HepG2 (cell line): ENCODE measurements around the gene IGLON5. TPM values are rescaled to one million over a fixed set of nuclear protein-coding genes. Genes with fewer than 3 reads are reported as not detected.

Experiments used
- DPF2 ChIP-seq: sonication (generic); formaldehyde crosslinking; IDR thresholded peaks from 2 replicates; pipeline ENCODE4 v1.4.0; 2020; ENCODE audit warnings: mild to moderate bottlenecking, low read depth, missing genetic modification reagents, borderline replicate concordance
- ESRRA ChIP-seq: sonication (generic); formaldehyde crosslinking; IDR thresholded peaks from 2 replicates; pipeline ENCODE4 v1.5.1; 2020; ENCODE audit warnings: mild to moderate bottlenecking, low read depth, missing genetic modification reagents
- FOXK1 ChIP-seq: sonication (generic); formaldehyde crosslinking; IDR thresholded peaks from 2 replicates; pipeline ENCODE4 v1.4.0; 2020; ENCODE audit warnings: low read depth, missing genetic modification reagents, borderline replicate concordance
- HDAC6 ChIP-seq: fragments of 200-600 bp; sonication (generic); IDR thresholded peaks from 2 replicates; pipeline ENCODE4 v1.7.0; 2017; ENCODE audit warnings: mild to moderate bottlenecking, antibody characterized with exemption, low read length, low read depth
- HNRNPK ChIP-seq: fragments of 200-400 bp; formaldehyde crosslinking; IDR thresholded peaks from 2 replicates; pipeline ENCODE4 v1.6.1; 2018; ENCODE audit warnings: low read length, low read depth, moderate library complexity, mild to moderate bottlenecking; ENCODE audit not compliant: poor library complexity, severe bottlenecking
- NCOR1 ChIP-seq: fragments of 200-600 bp; sonication (generic); IDR thresholded peaks from 2 replicates; pipeline ENCODE4 v1.7.0; 2017; ENCODE audit warnings: antibody characterized with exemption, low read length, borderline replicate concordance
- SMAD1 ChIP-seq: sonication (generic); formaldehyde crosslinking; IDR thresholded peaks from 2 replicates; pipeline ENCODE4 v1.4.0; 2020; ENCODE audit warnings: missing genetic modification reagents, low read depth, mild to moderate bottlenecking, borderline replicate concordance
- STAT5B ChIP-seq: sonication (generic); formaldehyde crosslinking; IDR thresholded peaks from 2 replicates; pipeline ENCODE4 v1.4.0; 2020; ENCODE audit warnings: missing genetic modification reagents
- TSC22D2 ChIP-seq: sonication (generic); formaldehyde crosslinking; IDR thresholded peaks from 2 replicates; pipeline ENCODE4 v1.5.1; 2020; ENCODE audit warnings: missing genetic modification reagents, mild to moderate bottlenecking, borderline replicate concordance
- ZNF263 ChIP-seq: sonication (generic); formaldehyde crosslinking; IDR thresholded peaks from 2 replicates; pipeline ENCODE4 v1.4.0; 2020; ENCODE audit warnings: missing genetic modification reagents
- ZNF30 ChIP-seq: sonication (generic); formaldehyde crosslinking; IDR thresholded peaks from 2 replicates; pipeline ENCODE4 v1.5.0; 2020; ENCODE audit warnings: mild to moderate bottlenecking, missing genetic modification reagents
- ZNF34 ChIP-seq: sonication (generic); formaldehyde crosslinking; IDR thresholded peaks from 2 replicates; pipeline ENCODE4 v1.4.0; 2020; ENCODE audit warnings: mild to moderate bottlenecking, missing genetic modification reagents, borderline replicate concordance
- ZNF431 ChIP-seq: sonication (generic); formaldehyde crosslinking; IDR thresholded peaks from 2 replicates; pipeline ENCODE4 v1.9.0; 2022; ENCODE audit warnings: missing genetic modification reagents, low read depth, mild to moderate bottlenecking, borderline replicate concordance
- ZNF766 ChIP-seq: sonication (generic); formaldehyde crosslinking; IDR thresholded peaks from 2 replicates; pipeline ENCODE4 v1.5.0; 2020; ENCODE audit warnings: missing genetic modification reagents, borderline replicate concordance
- ZSCAN29 ChIP-seq: sonication (generic); formaldehyde crosslinking; conservative IDR thresholded peaks from 2 replicates; pipeline ENCODE4 v1.4.0; 2020; ENCODE audit warnings: mild to moderate bottlenecking, missing genetic modification reagents
- polyA plus RNA-seq, 8 experiments: library from polyadenylated mRNA; depleted of rRNA in 3 of 8; stranded (reverse) in 7 of 8; unstranded in 1 of 8; fragments of >200 nt; fragmentation: Illumina TruSeq in 4 of 8; extraction: Trizol in 4 of 8; gene quantifications; 2 replicates each; pipeline versions ENCODE4 v1.2.1 to v1.2.3, GENCODE V29; 2011 to 2016; ENCODE audit warnings: low read depth in 4 of 8, missing spikeins in 1 of 8, mixed read lengths in 1 of 8; ENCODE audit not compliant: insufficient read depth in 1 of 8
- total RNA-seq, 5 experiments: library from RNA; depleted of rRNA; stranded (reverse); fragments of >200 nt; fragmentation: Illumina TruSeq; extraction: Trizol; gene quantifications; 2 replicates each; pipeline ENCODE4 v1.2.3, GENCODE V29; 2016; ENCODE audit warnings: low read depth in 1 of 5
- TF ChIP-seq, protein P1 (sequence below): sonication (generic); formaldehyde crosslinking; IDR thresholded peaks from 2 replicates; pipeline ENCODE4 v1.4.0; 2020; ENCODE audit warnings: missing genetic modification reagents
- TF ChIP-seq, protein P2 (sequence below): IDR thresholded peaks from 2 replicates; pipeline ENCODE4 v1.6.1; 2016; ENCODE audit warnings: low read depth, control low read depth
- TF ChIP-seq, protein P3 (sequence below): sonication (generic); formaldehyde crosslinking; IDR thresholded peaks from 2 replicates; pipeline ENCODE4 v1.8.1; 2023; ENCODE audit warnings: mild to moderate bottlenecking, missing genetic modification reagents, borderline replicate concordance
- TF ChIP-seq, protein P4 (sequence below): sonication (generic); formaldehyde crosslinking; IDR thresholded peaks from 2 replicates; pipeline ENCODE4 v1.5.0; 2020; ENCODE audit warnings: missing genetic modification reagents
- TF ChIP-seq, protein P5 (sequence below): IDR thresholded peaks from 2 replicates; pipeline ENCODE4 v1.4.0; 2020; ENCODE audit warnings: mild to moderate bottlenecking, missing genetic modification reagents

IGLON5 gene
- total and polyA plus RNA-seq, 2 of the 13 experiments (the other 11 are each of a cell fraction or from before 2014, with no cell fraction given) = 0.04 to 5.7 TPM

DNA sequence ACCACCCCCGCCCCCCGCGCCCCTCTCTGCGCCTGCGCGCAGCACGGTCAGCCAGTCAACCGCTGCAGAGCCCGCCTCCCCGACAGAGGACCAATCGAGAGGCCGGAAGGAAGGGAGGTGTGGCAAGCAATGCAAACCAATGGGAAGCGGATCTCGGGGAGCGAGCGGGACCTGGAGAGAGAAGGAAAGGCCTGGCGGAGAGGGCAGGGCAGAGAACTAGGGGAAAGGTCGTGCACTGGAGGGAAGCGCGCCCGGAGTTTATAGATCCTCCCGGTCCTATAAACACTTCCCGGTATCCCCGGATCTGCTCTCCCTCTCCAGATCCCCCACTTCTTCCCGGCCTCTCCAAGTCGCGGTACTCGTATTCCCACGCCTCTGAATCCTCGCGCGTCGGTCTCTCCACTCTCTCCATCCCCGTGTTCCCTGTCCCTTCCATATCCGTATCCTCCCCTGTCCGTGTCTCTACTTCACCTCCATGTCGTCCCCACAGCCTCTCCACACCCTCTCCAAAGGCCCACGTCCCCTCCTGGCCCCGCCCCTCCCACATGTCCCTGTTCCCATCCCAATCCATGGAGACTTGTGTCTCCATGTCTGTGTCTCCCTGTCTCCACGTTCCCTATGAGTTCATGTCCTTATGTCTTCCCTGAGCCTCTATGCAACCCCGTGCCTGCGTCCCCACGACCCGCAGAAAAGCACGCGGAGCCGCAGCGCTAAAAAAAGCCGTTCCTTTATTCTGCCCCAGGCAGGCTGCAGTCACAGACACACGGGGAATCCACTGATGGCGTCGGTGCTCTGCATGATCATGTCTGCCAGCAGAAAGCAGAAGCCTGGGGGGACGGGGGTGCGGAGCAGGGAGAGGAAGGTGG, 55.2 kb downstream of the IGLON5 start (continued):
- TF ChIP-seq, protein P1, sequence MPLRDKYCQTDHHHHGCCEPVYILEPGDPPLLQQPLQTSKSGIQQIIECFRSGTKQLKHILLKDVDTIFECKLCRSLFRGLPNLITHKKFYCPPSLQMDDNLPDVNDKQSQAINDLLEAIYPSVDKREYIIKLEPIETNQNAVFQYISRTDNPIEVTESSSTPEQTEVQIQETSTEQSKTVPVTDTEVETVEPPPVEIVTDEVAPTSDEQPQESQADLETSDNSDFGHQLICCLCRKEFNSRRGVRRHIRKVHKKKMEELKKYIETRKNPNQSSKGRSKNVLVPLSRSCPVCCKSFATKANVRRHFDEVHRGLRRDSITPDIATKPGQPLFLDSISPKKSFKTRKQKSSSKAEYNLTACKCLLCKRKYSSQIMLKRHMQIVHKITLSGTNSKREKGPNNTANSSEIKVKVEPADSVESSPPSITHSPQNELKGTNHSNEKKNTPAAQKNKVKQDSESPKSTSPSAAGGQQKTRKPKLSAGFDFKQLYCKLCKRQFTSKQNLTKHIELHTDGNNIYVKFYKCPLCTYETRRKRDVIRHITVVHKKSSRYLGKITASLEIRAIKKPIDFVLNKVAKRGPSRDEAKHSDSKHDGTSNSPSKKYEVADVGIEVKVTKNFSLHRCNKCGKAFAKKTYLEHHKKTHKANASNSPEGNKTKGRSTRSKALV (CRISPR knock-in tag) = no peak
- TF ChIP-seq, protein P2, sequence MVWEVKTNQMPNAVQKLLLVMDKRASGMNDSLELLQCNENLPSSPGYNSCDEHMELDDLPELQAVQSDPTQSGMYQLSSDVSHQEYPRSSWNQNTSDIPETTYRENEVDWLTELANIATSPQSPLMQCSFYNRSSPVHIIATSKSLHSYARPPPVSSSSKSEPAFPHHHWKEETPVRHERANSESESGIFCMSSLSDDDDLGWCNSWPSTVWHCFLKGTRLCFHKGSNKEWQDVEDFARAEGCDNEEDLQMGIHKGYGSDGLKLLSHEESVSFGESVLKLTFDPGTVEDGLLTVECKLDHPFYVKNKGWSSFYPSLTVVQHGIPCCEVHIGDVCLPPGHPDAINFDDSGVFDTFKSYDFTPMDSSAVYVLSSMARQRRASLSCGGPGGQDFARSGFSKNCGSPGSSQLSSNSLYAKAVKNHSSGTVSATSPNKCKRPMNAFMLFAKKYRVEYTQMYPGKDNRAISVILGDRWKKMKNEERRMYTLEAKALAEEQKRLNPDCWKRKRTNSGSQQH = no peak; the same call in 1 of the 2 replicates
- TF ChIP-seq TSC22D2 (CRISPR knock-in tag) = no peak
- no peak for TF ChIP-seq ZSCAN29 (CRISPR knock-in tag)
- TF ChIP-seq STAT5B (CRISPR knock-in tag) = no peak
- TF ChIP-seq ZNF263 = 0 out of 2 replicates have a peak, but pooled peaks have one; percentile 53
- TF ChIP-seq ZNF431 (CRISPR knock-in tag) = no peak
- TF ChIP-seq HNRNPK = peak; percentile 90
- no peak for TF ChIP-seq ESRRA (CRISPR knock-in tag)
- TF ChIP-seq, protein P3, sequence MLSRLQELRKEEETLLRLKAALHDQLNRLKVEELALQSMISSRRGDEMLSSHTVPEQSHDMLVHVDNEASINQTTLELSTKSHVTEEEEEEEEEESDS (CRISPR knock-in tag) = no peak
- TF ChIP-seq HDAC6 = peak; percentile 62; the same call in 1 of the 2 replicates
- no peak for TF ChIP-seq ZNF766 (CRISPR knock-in tag)
- TF ChIP-seq ZNF30 (CRISPR knock-in tag) = 0 out of 2 replicates have a peak, but pooled peaks have one; percentile 9
- TF ChIP-seq FOXK1 = no peak; the same call in 1 of the 2 replicates
- no peak for TF ChIP-seq SMAD1 (CRISPR knock-in tag)
- no peak; the same call in 1 of the 2 replicates for TF ChIP-seq NCOR1
- TF ChIP-seq ZNF34 = no peak
- TF ChIP-seq, protein P4, sequence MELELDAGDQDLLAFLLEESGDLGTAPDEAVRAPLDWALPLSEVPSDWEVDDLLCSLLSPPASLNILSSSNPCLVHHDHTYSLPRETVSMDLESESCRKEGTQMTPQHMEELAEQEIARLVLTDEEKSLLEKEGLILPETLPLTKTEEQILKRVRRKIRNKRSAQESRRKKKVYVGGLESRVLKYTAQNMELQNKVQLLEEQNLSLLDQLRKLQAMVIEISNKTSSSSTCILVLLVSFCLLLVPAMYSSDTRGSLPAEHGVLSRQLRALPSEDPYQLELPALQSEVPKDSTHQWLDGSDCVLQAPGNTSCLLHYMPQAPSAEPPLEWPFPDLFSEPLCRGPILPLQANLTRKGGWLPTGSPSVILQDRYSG (CRISPR knock-in tag) = no peak
- TF ChIP-seq, protein P5, sequence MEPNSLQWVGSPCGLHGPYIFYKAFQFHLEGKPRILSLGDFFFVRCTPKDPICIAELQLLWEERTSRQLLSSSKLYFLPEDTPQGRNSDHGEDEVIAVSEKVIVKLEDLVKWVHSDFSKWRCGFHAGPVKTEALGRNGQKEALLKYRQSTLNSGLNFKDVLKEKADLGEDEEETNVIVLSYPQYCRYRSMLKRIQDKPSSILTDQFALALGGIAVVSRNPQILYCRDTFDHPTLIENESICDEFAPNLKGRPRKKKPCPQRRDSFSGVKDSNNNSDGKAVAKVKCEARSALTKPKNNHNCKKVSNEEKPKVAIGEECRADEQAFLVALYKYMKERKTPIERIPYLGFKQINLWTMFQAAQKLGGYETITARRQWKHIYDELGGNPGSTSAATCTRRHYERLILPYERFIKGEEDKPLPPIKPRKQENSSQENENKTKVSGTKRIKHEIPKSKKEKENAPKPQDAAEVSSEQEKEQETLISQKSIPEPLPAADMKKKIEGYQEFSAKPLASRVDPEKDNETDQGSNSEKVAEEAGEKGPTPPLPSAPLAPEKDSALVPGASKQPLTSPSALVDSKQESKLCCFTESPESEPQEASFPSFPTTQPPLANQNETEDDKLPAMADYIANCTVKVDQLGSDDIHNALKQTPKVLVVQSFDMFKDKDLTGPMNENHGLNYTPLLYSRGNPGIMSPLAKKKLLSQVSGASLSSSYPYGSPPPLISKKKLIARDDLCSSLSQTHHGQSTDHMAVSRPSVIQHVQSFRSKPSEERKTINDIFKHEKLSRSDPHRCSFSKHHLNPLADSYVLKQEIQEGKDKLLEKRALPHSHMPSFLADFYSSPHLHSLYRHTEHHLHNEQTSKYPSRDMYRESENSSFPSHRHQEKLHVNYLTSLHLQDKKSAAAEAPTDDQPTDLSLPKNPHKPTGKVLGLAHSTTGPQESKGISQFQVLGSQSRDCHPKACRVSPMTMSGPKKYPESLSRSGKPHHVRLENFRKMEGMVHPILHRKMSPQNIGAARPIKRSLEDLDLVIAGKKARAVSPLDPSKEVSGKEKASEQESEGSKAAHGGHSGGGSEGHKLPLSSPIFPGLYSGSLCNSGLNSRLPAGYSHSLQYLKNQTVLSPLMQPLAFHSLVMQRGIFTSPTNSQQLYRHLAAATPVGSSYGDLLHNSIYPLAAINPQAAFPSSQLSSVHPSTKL = peak; percentile 23; the same call in 1 of the 2 replicates
- TF ChIP-seq DPF2 (CRISPR knock-in tag) = no peak
